Hepatocyte (in vitro differentiated cells): ENCODE data around the gene SSBP3. TPM values are rescaled to one million over a fixed set of nuclear protein-coding genes. Genes with fewer than 3 reads are reported as not detected.

ENCODE experiments used
- DNase-seq: peaks from one replicate; pipeline ENCODE4 v3.0.0-alpha.2; 2016; ENCODE audit warnings: low spot score
- H2AFZ ChIP-seq: fragments of 200-600 bp; sonication (generic); 2 replicates; pipeline ENCODE4 v1.6.0; 2016; ENCODE audit warnings: antibody characterized with exemption, mild to moderate bottlenecking
- H3K27ac ChIP-seq: fragments of 200-600 bp; sonication (generic); 2 replicates; pipeline ENCODE4 v1.5.1; 2016; ENCODE audit warnings: mild to moderate bottlenecking
- H3K27me3 ChIP-seq: fragments of 200-600 bp; sonication (generic); 2 replicates; pipeline ENCODE4 v1.6.1; 2016
- H3K36me3 ChIP-seq: fragments of 200-600 bp; sonication (generic); replicated peaks from 2 replicates; pipeline ENCODE4 v1.5.1; 2016; ENCODE audit warnings: low read depth; ENCODE audit not compliant: insufficient read depth
- H3K4me1 ChIP-seq: fragments of 200-600 bp; sonication (generic); 2 replicates; pipeline ENCODE4 v1.5.1; 2016; ENCODE audit warnings: mild to moderate bottlenecking, moderate library complexity; ENCODE audit not compliant: insufficient read depth
- H3K4me2 ChIP-seq: fragments of 200-600 bp; sonication (generic); 2 replicates; pipeline ENCODE4 v1.6.0; 2016
- H3K4me3 ChIP-seq: fragments of 200-600 bp; sonication (generic); 2 replicates; pipeline ENCODE4 v1.5.1; 2016; ENCODE audit warnings: mild to moderate bottlenecking
- H3K79me2 ChIP-seq: fragments of 200-600 bp; sonication (generic); 2 replicates; pipeline ENCODE4 v1.6.0; 2017; ENCODE audit warnings: mild to moderate bottlenecking
- H3K9me2 ChIP-seq: fragments of 200-600 bp; sonication (generic); replicated peaks from 2 replicates; pipeline ENCODE4 v1.6.0; 2017; ENCODE audit warnings: mild to moderate bottlenecking; ENCODE audit not compliant: insufficient read depth
- H3K9me3 ChIP-seq: fragments of 200-600 bp; sonication (generic); 2 replicates; pipeline ENCODE4 v1.5.1; 2016; ENCODE audit warnings: low read depth, mild to moderate bottlenecking
- H4K20me1 ChIP-seq: fragments of 200-600 bp; sonication (generic); 2 replicates; pipeline ENCODE4 v1.6.0; 2016; ENCODE audit warnings: mild to moderate bottlenecking; ENCODE audit not compliant: insufficient read depth, poor library complexity, severe bottlenecking
- EZH2 ChIP-seq: fragments of 200-600 bp; sonication (generic); IDR thresholded peaks from 2 replicates; pipeline ENCODE4 v1.6.1; 2016; ENCODE audit warnings: antibody characterized with exemption, mild to moderate bottlenecking, borderline replicate concordance
- EZH2phosphoT487 ChIP-seq: fragments of 200-600 bp; sonication (generic); IDR thresholded peaks from one replicate; pipeline ENCODE4 v1.6.1; 2018; ENCODE audit warnings: antibody characterized with exemption, mild to moderate bottlenecking, low read depth, moderate library complexity; ENCODE audit not compliant: unreplicated experiment, severe bottlenecking
- WGBS: methylation state at CpG from one replicate; pipeline ENCODE4 v1.1.6; 2016; ENCODE audit warnings: low lambda C conversion rate; ENCODE audit errors: missing lambda C conversion rate; 5-methylcytosine and 5-hydroxymethylcytosine counted together
- polyA plus RNA-seq: library from polyadenylated mRNA; unstranded; fragments of >200 nt; fragmentation: Nextera tagmentation; extraction: Ambion mirVana; gene quantifications from 2 replicates; pipeline ENCODE4 v1.2.1, GENCODE V29; 2016
- total RNA-seq: library from RNA; depleted of rRNA; stranded (reverse); fragments of >200 nt; gene quantifications from 2 replicates; pipeline ENCODE4 v1.2.3, GENCODE V29; 2014
- TF ChIP-seq, protein P1 (sequence below): fragments of 200-600 bp; sonication (generic); IDR thresholded peaks from 2 replicates; pipeline ENCODE4 v1.5.1; 2016; ENCODE audit warnings: antibody characterized with exemption, mild to moderate bottlenecking; ENCODE audit not compliant: poor library complexity

SSBP3 gene
- total and polyA plus RNA-seq, 2 experiments from 2014 or later = 25.8 to 47.2 TPM

DNA sequence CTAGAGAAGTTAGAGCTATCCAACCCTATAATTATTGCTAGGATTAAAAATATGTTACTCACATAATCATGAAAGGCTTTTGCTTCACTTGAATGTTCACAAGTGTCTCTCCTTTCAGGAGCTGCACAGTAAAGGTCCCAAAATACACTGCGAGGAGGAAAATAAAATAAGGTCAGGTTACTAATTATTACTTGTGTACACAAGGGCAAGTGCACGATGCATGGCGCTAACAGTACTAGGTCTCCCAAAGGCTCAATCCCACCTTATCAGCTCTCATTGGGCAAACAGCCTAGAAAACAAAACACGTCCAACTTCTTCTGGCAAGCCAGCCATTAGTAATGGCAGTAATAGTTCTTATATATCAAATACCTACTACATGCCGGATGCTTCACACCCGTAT, 4.4 kb downstream of the SSBP3 start:
- H3K4me3 ChIP-seq = no peak overlapping the region
- 61% methylated on average over 6 of the region's 6 CpGs for WGBS
- H2AFZ ChIP-seq = no peak overlapping the region
- H3K9me2 ChIP-seq = no peaks in the 10 kb centered on the region
- H3K79me2 ChIP-seq = peaks cover 88% of the 10 kb centered on the region
- no peaks in the 10 kb centered on the region for H3K27me3 ChIP-seq
- DNase-seq = no peak
- peak overlapping the region; percentile 96 for H3K4me2 ChIP-seq
- H3K4me1 ChIP-seq = peaks cover 45% of the 10 kb centered on the region
- H3K9me3 ChIP-seq = no peaks in the 10 kb centered on the region
- TF ChIP-seq EZH2 (no peak), EZH2phosphoT487 (no peak)
- TF ChIP-seq, protein P1, sequence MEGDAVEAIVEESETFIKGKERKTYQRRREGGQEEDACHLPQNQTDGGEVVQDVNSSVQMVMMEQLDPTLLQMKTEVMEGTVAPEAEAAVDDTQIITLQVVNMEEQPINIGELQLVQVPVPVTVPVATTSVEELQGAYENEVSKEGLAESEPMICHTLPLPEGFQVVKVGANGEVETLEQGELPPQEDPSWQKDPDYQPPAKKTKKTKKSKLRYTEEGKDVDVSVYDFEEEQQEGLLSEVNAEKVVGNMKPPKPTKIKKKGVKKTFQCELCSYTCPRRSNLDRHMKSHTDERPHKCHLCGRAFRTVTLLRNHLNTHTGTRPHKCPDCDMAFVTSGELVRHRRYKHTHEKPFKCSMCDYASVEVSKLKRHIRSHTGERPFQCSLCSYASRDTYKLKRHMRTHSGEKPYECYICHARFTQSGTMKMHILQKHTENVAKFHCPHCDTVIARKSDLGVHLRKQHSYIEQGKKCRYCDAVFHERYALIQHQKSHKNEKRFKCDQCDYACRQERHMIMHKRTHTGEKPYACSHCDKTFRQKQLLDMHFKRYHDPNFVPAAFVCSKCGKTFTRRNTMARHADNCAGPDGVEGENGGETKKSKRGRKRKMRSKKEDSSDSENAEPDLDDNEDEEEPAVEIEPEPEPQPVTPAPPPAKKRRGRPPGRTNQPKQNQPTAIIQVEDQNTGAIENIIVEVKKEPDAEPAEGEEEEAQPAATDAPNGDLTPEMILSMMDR = no peak
- H3K36me3 ChIP-seq = no peaks in the 10 kb centered on the region
- H4K20me1 ChIP-seq = peaks cover 70% of the 10 kb centered on the region
- no peak overlapping the region for H3K27ac ChIP-seq

DNA sequence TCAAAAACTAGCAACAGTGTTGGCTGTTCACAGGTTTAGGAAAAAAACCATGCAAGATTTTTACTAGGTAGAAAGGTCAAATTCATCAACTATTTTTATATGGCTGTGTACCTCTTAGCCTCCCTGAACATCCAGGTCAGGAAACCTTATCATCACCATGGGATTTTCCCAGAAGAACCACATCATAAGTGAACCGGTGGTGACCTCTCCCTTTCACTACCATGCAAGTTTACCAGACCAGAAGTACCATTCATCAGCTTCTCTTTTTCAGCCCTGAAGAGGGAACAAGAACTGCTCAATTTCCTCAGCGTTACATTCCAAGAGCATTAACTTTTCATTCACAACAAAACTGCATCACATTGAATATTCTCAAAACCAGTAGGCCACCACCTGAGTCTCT, 5.9 kb downstream of the SSBP3 start:
- Histone ChIP-seq H3K4me1 (peaks cover 56% of the 10 kb centered on the region), H3K4me3 (no peak overlapping the region), H3K27ac (no peak overlapping the region), H3K27me3 (no peaks in the 10 kb centered on the region), H4K20me1 (peaks cover 84% of the 10 kb centered on the region), H3K9me2 (no peaks in the 10 kb centered on the region), H3K9me3 (no peaks in the 10 kb centered on the region), H3K79me2 (peaks cover 99% of the 10 kb centered on the region), H2AFZ (no peak overlapping the region), H3K36me3 (no peaks in the 10 kb centered on the region), H3K4me2 (no peak overlapping the region)
- TF ChIP-seq, protein P1 = no peak
- TF ChIP-seq EZH2phosphoT487 (no peak), EZH2 (no peak)
- no peak for DNase-seq
- WGBS = 87% methylated on average over 2 of the region's 2 CpGs

DNA sequence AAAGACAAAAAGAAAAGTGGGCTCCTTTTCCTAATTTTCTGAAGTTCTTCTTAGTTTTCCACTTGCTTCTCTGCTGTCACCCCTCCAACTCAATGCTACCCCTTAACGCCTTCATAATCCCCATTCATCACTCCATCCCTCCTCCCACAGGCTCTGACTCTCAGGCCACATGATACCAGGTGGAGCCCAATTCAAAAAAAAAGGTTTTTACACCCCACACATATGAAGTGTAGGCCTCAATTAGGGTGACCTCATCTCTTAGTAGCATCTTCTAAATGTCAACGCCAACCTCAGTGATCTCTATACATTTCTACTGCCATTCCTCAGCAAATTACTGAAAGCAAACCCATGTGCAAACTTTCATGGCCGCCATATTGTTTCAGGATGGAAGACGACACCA, 6.4 kb downstream of the SSBP3 start:
- Histone ChIP-seq H3K4me1 (peaks cover 56% of the 10 kb centered on the region), H3K79me2 (peaks cover 99% of the 10 kb centered on the region), H2AFZ (no peak overlapping the region), H3K36me3 (no peaks in the 10 kb centered on the region), H3K4me3 (no peak overlapping the region), H3K27me3 (no peaks in the 10 kb centered on the region), H4K20me1 (peaks cover 84% of the 10 kb centered on the region), H3K9me2 (no peaks in the 10 kb centered on the region), H3K9me3 (no peaks in the 10 kb centered on the region), H3K4me2 (no peak overlapping the region), H3K27ac (no peak overlapping the region)
- no peak for TF ChIP-seq EZH2phosphoT487
- TF ChIP-seq, protein P1 = no peak
- no peak for TF ChIP-seq EZH2
- no peak for DNase-seq
- WGBS = 97% methylated on average over 4 of the region's 4 CpGs
